Gastroesophageal sphincter (tissue), 3 donors: ENCODE measurements around the gene TMUB2.

Experiments
- CTCF ChIP-seq, 4 experiments: fragments of 200-600 bp in 2 of 4; fragments of 450-650 bp in 2 of 4; sonication (generic) in 1 of 4; IDR thresholded peaks; one replicate each; pipeline ENCODE4 v1.5.1; 2017 to 2019; ENCODE audit warnings: antibody characterized with exemption in 4 of 4, mild to moderate bottlenecking in 2 of 4, moderate library complexity in 2 of 4
- POLR2A ChIP-seq, 2 donors: fragments of 450-650 bp; IDR thresholded peaks; one replicate each; pipeline ENCODE4 v1.6.1; 2017; ENCODE audit warnings: antibody characterized with exemption in 2 of 2, mild to moderate bottlenecking in 2 of 2, moderate library complexity in 1 of 2
- POLR2AphosphoS5 ChIP-seq: sonication (generic); formaldehyde crosslinking; IDR thresholded peaks from one replicate; pipeline ENCODE4 v1.6.1; 2017; ENCODE audit warnings: antibody characterized with exemption

DNA sequence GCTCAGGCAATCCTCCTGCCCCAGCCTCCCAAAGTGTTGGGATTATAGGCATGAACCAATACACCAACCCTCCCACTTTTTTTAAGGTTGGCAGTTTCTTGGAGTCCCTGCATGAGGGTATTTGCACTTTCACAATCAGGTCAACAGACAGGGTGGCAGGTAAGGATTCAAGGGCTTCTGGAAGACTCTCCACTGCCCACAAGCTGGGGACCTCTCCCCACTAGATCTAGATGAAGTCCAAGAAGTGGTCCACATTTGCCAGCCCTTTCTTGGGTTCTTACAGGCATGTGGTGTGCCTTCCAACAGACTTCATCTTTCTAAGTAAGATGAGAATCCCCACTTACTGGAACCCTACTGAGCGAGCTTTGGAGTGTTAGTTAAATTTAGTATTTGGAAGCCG, 12.3 kb upstream of the TMUB2 start:
- TF ChIP-seq CTCF (IDR thresholded peaks at IDR 0.05) (no peak), POLR2AphosphoS5 (no peak), POLR2A (IDR thresholded peaks at IDR 0.05) (no peak)
